GM12873 (cell line): Measurements from ENCODE around the gene ACBD4.

Source experiments
- TF ChIP-seq, protein P1 (sequence below): IDR thresholded peaks from 2 replicates; pipeline ENCODE4 v1.5.1; 2012; ENCODE audit warnings: low read depth, mild to moderate bottlenecking, moderate library complexity, low read length, control low read depth; ENCODE audit not compliant: insufficient read depth; ENCODE audit errors: missing control alignments

ACBD4 gene

DNA sequence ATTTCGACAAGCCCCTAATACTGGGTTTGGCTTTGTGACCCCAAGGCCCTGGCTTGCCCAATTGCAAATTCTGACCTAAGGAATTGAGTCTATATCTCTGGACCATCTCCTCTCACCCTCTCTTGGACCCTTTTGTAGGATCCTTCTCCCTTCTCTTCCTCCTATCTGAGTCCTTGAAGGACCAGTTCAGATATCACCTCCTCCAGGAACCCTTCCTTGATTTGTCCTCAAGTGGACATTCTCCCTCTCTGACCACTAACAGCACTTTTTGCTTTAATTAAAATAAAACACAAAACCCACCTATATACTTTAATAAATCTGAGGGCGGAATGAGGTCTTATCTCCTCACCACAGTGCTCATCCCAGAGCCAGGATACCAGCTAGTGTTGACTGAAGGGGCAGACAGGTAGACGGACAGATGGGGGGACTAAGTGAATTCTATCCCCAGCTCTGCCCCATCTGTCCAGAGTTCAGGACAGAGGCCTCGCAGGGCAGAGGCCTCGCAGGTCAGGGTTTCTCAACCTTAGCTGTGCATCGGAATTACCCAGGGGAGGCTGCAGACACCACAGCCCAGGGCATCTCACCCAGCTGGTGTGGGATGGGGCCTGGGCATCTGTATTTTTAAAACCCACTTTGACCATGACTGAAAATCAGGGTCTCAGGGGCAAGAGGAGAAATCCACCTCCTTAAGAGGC lies 12.3 kb upstream of the ACBD4 start:
- TF ChIP-seq, protein P1, sequence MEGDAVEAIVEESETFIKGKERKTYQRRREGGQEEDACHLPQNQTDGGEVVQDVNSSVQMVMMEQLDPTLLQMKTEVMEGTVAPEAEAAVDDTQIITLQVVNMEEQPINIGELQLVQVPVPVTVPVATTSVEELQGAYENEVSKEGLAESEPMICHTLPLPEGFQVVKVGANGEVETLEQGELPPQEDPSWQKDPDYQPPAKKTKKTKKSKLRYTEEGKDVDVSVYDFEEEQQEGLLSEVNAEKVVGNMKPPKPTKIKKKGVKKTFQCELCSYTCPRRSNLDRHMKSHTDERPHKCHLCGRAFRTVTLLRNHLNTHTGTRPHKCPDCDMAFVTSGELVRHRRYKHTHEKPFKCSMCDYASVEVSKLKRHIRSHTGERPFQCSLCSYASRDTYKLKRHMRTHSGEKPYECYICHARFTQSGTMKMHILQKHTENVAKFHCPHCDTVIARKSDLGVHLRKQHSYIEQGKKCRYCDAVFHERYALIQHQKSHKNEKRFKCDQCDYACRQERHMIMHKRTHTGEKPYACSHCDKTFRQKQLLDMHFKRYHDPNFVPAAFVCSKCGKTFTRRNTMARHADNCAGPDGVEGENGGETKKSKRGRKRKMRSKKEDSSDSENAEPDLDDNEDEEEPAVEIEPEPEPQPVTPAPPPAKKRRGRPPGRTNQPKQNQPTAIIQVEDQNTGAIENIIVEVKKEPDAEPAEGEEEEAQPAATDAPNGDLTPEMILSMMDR: no peak

DNA sequence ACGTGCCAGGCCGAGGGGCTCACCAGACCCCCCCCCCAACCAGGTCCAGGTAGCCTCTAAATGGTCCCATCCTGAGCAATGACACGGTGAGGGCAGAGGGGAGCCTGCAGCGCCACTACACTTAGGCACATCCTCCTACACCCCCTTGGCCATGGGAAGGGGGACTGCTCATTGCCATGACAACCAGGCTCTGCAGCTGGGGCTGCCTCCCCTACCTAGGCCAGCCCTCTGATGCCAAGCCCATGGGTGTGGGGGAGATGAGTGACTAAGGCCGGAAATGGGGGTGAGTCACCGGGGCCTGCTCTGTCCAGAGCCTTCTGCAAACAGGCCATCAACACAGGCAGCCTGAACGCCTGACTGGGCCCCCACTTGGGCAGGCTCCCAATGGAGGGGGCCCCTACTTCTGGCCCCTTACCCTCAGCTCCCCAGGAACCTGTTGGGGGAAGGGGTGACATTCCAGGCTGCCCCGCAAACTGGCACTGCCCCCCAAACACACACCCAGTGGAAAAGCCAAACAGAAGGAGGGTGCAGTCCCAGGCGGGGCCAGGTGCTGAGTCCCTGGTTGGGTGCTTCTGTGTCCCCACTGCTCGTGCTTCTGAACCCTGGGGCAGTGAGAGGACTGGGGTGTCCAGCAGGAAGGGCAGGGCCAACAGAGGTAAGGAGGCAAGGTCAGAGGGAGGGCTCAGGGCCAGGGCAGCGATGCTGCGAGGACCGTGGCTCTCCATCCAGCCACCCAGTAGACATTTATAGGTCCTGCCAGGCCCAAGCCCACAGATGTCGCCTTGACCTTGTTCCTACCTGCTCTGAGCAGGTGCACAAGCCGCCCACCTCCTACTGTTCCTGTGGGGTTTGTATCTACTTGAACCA lies 11.3 kb upstream of the ACBD4 start:
- TF ChIP-seq, protein P1: no peak

DNA sequence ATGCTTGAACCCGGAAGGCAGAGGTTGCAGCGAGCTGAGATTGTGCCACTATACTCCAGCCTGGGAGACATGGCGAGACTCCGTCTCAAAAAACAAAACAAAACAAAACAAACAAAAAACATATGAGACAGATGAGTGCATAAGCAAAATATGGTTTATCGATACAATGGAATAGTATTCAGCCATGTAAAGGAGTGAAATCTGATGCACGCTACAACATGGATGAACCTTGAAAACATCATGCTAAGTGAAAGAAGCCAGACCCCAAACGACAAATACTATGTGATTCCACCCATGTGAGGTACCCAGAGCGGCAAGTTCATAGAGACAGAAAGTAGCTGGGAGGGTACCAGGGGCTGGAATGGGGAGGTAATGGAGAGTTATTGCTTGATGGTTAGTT lies 10.0 kb upstream of the ACBD4 start:
- TF ChIP-seq, protein P1: no peak

DNA sequence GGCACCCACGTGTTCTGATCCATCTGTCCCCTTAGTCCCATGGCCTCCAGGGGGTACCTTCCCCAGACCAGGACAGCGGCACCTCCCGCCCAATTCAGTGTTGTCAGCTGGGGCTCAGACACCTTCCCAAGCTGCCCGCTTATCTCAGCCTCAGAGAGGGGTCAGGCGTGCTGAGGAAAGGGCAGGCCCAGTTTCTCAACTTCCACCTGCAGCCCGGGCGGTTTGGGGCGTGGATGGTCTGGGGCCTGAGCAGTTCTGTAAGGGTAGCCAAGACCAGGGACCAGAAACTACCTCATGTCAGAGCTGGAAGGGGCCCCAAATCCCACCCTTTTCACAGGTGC lies 8.3 kb upstream of the ACBD4 start:
- TF ChIP-seq, protein P1: no peak

DNA sequence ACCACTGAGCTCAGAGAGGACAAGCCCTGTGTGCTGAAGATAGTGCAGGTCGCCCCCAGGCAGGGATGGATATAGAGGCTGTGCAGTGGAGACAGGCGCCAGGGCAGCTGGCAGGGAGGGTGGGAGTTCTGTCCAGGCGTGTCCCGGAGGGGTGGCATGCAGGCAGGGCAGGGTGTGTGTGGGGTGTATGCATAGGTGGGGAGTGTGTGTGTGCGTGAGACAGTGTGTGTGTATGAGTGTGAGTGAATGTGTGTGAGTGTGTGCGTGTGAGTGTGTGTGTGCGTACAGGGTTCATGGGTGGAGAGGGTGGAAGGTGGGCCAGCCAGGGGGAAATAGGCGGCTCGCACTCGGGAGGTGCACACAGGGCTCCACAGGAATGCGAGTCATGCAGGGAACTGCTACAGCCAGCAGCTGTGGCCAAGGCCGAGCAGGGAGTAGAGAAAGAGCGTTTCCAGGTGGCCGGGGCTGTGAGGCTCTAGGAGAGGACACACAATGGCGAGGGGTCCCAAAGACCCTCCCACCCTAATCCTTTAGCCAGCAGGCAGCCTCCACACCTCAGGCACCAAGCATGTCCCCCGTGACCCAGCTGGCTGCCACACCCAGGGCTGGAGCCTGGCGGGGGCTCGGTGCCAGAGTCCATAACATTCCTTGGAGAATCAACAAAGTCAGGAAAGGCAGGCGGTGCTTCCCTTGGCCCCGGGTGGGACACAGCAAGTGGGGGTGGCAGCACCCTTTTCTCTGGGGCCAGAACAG lies 7.8 kb upstream of the ACBD4 start:
- TF ChIP-seq, protein P1: no peak

DNA sequence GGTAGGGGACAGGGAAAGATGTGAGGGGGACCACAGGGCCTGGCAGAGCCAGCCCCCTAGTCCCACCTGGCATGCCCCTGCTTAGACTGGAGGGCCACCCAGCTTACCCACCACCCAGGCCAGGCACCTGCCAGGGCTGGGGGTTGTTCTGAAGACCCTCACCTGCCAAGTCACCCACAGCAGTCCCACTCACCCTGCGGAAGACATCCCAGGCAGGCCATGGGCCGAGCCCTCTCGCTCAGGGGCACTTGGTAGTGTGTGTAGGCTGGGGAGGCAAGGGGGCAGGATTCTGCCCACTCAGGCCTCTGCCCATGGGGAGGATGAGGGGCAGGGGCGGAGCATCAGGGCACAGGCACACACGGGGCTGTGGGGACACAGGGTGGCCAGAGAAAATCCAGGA lies 7.2 kb upstream of the ACBD4 start:
- TF ChIP-seq, protein P1: no peak

DNA sequence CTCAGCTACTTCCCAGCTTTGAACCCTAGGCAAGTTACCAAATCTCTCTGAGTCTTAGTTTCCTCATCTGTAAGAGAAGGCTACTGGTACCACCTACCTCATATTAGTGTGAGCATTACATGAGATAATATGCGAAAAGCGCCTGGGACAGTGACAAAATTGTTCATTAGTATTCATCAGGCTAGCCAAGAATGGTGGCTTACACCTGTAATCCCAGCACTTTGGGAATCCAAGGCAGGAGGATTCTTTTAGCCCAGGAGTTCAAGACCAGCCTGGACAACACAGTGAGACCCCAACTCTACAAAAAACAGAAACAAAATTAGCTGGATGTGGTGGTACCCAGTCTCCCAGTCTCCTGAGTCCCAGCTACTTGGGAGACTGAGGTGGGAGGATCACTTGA lies 6.5 kb upstream of the ACBD4 start:
- TF ChIP-seq, protein P1: no peak
